Measurements from ENCODE around the gene DEDD2. TPM values are rescaled to one million over a fixed set of nuclear protein-coding genes. Genes with fewer than 3 reads are reported as not detected.
A peak's percentile ranks its signal among the peaks of the same experiment; 100 is the strongest.

Gene DEDD2
- total RNA-seq, 1 experiment from 2014 or later = 43.8 TPM

GRCh38 chr19:42248270-42249148 is 31.0 kb upstream of the DEDD2 start:
- no peak for DNase-seq (ENCODE audit: low read depth)

DNA sequence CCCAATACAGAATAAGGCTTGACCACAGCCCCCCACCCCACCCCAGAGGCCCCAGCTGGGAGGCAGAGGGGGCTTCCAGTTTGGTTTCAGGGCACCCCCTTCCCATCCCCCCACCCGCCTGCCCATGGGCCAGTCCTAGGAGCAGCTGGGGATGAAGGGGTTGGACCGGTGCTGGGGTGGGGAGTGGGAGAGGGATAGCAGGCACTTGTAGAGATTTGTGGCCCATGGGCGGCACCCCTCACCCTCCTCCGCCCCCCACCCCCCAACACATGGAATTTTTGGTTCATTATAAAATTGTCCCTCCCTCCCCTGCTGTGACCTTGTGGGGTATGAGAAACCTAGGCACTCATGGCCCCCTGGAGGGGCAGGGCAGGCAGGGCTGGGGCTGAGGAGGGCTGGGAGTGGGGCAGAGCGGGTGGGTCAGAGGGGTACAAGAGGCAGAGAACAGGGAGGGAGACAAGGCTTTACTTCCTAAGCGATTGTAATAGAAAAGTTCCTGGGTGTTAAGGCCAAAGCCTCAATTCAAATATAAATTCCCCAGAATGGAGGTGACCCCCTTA is 30.2 kb upstream of the DEDD2 start:
- DNase-seq (ENCODE audit: low read depth) = no peak

- DNase-seq (ENCODE audit: low read depth) = no peak
These were observed 29.6 kb upstream of the DEDD2 start for GRCh38 chr19:42246922-42247639.

DNA sequence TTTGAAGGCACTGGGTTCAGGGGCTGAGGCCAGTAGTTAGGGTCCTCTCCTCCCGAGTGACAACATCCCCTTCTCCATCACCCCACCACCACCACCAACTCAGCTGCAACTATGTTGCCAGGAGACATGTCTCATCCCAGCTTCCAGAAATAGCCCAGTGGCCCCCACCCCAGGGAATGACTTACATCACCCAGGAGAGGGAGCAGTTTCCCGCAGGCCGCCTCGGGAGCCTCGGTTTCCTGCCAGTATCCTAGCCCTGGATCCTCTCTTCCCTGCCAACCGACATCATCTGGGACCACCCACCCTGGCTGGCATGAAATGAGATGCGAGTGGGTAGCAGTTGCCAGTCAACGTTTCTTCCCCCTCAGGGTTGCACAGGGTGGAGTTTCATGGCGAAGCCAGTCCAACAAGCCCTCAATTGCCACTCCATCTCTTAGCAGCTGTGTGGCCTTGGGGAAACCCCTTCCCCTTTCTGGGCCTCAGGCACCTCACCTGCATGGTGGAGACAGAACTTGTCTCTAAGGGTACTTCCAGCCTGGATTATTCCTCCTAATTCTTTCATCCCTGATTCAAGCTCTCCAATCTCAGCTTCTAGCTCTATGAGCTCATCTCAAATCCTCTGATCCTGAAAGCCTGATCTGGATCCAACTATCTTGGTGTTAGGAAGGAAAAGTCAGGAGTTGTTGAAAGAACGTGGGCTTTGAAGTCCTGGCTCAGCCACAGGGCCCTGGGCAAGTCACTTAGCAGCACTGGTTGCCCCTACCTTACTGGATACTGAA is 28.9 kb upstream of the DEDD2 start:
- peak; percentile 76 for DNase-seq (ENCODE audit: low read depth)

DNA sequence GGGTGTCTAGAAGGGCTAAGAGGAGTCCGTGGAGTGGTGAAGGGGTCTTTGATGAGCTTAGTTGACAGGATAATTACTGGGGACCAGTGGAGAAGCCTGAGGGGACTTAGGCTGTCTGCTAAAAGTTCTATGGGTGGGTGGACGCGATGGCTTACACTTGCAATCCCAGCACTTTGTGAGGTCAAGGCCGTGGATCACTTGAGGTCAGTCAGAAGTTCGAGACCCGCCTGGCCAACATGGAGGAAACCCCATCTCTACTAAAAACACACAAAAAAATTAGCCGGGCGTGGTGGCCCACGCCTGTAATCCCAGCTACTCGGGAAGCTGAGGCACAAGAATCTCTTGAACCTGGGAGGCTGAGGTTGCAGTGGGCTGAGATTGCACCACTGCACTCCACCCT is 27.8 kb upstream of the DEDD2 start:
- DNase-seq (ENCODE audit: low read depth) = no peak

DNA sequence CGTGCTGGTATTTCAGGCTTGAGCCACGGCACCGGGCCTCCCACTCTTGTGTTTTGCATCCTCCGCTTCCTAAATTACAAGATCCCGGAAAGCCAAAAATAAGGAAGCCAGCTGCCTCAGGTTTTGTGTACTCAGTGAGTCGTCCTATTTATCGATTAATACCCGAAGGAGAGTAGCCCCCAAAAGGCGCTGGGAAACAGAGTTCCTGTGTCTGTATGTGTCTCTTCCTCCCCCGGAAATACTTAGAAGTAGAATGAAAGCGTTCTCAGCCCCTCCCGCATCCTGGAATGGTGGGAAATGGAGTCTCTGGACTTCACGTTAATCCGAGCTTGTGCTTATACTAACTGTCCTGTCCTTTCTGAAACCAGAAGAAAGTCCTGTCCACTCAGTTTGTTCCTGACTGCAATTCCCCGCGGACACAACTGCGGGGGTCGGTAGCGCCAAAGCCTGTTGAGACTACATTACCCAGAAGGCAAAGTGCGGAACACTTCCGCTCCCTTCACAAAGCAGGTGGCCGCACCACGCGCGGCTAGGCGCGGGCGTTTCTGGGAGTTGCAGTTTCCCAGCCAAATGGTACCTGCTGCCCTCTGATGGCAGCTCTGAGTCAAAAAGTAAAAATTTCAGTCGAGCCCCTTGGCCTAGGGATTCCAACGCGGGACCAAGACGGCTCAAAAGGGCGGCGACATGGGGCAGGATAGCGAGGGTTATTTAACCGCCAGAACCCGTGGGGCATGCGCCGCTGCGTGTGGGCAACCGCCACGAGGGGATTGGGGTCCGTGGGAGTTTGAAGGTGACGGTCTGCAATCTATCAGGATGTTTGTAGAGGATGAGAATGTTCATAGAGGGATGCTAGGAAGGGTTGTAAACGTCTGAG is 27.1 kb upstream of the DEDD2 start:
- peak; percentile 95 for DNase-seq (ENCODE audit: low read depth)

DNA sequence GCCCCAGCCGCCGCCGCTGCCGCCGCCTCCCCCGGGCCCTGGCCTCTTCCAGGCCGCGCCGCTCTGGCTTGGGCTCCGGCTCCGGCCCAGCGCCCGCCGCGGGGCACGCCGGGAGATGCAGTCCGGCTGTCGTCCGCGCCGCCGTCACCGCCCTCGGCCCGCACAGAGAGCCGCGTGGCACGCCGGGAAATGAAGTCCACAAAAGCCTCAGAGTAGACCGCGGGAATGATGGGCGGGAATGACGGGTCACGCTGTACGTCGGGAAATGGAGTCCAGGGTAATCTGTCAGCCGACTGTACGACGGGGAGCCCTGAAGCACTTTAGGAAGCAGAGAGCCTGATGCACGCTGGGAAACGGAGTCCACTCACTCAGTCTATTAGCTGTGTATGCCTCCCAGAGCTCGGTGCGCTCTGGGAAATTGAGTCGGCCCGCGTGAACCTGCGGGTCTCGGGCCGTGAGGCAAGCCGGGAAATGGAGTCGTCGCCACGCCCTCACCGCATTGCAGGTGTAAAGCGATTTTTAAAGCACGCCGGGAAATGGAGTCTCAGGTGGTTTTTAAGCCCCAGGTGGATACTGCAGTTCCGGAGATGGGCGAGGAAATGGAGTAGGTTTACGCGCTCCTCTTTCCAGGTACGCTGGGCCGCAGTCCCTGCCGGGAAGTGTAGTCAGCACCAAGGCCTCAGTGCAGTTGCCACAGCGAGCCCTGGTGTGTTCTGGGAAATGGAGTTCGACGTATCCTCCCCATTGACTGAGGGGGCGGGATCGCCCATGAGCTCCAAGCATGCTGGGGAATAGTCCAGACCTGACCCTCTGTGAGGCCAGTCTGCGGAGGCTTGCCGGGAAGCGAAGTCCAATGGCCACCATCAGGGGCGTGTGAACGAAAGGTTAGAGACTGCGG is 25.3 kb upstream of the DEDD2 start, which contains the start of gene GSK3A:
Gene GSK3A, minus strand, starts transcription at position 91 of the 898 bp plus-strand sequence. CDS start 137 bp downstream, outside the sequence.
- DNase-seq (ENCODE audit: low read depth) = peak; percentile 99

DNA sequence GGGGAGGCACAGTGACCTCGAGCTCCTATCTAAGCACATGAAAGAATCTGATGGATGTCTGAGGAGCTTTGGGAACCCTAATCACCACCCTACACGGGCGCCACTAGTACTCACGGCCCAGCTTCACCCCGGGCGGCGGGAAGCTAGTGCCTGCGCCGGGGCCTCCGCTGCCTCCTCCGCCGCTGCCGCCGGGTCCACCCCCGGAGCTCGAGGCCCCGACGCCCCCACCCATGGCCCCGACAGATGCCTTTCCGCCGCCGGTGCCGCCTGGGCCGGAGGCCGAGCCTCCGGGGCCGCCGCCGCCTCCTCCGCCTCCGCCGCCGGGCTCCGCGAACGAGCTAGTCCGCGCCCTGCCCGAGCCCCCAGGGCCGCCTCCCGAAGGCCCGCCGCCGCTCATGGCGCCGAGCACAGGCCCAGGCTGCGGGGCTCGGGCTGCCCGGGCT is 24.6 kb upstream of the DEDD2 start:
- no peak for DNase-seq (ENCODE audit: low read depth)

GRCh38 chr19:42241279-42241678 is 23.8 kb upstream of the DEDD2 start:
- no peak for DNase-seq (ENCODE audit: low read depth)

- DNase-seq (ENCODE audit: low read depth) = no peak
These were observed 22.2 kb upstream of the DEDD2 start for GRCh38 chr19:42239544-42240220.

DNA sequence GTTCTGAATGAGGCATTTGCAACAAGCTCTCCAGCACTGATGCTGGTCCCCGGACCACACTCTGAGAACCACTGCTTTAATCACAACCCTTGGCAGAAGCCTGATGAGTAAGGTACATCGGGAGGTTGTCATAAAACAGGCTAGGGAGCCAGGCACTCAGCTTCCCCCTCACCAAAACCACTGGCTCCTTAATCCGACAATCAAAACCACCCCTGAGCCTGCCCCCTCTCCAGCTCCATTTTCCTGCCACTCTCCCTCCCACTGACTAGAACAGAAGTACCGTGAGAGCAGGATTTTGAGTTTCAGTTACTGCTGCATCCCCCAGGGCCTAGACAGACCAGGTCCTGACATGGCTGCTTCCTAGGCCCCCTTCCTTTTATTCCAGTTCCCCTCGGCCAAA is 17.7 kb upstream of the DEDD2 start:
- no peak for DNase-seq (ENCODE audit: low read depth)

DNA sequence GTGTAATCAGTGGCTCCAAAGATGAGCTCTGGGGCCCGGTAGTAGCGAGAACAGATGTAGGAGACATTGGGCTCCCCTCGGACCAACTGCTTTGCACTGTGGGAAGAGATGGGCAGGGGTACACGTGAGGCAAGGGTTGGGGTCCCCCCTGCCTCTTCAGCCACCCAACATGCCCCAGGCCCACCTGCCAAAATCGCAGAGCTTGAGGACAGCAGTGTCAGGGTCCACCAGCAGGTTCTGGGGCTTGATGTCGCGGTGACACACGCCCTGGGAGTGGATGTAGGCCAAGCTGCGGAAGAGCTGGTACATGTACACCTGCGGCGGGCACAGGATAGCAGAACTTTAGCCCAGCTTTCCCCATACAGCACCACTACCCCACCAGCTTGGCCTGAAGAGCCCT is 16.9 kb upstream of the DEDD2 start:
- no peak for DNase-seq (ENCODE audit: low read depth)

DNA sequence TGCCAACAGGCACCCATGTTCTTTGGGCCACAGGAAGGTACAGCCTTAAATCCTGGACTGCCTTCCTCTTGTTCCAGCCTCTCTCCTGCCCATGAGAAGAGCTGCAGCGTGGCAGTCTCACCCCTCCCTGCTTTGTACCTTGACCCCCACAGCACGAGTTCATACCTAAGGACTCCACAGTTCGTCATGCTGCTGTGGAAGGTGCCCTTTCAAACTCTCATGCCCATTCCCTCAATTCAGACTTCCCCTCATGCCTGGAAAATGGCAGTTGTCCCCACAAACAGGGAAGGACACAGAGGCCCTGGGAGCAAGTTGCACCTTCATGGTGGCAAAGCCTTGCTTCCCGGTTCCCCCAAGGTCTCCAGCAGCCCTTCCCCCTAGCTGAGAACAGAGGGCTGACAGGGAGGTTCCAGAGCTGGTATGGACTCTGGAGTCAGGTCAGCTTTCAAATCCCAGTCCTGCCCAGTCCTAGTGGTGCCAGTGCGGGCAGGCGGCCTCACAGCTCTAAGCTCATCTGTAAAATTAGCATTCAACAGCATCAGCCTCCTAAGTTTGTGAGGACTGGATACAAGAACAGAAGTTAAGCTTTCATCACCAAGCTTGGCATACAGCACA is 16.3 kb upstream of the DEDD2 start:
- no peak for DNase-seq (ENCODE audit: low read depth)

DNA sequence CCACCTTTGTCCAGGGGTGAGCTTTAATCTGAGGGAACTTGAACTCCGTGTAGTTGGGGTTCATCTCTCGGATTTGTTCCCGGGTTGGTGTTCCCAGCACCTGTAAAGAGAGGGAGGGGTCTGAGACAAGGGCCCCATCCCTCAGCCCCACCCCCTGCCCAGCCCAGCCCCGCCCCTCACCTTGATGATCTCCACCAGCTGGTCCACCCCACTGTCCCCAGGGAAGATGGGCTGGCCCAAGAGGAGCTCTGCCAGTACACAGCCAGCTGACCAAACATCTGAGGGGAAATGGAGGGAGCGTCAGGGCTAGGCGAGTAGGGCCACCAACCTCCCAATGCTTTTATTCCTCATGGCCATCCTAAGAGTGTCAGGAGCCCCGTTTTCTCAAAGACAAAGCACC is 15.6 kb upstream of the DEDD2 start:
- no peak for DNase-seq (ENCODE audit: low read depth)

DNA sequence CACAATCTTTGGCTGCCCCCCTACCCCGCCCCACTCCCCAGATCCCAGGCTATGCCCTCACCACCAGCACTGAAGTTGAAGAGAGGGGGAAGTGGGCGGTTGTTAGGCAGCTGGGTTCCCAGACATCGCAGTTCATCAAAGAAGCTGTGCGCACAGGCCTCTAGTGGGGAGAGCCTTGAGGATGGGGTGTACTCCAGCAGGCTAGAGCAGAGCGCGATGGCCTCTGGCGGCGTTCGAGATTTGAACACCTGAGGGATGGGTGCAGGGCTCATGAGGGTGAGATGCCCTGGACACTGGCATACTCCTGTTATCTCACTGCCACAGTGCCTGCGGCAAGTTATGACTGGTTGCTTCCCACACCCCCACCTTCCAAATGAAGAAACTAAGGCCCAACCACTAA is 15.0 kb upstream of the DEDD2 start:
- DNase-seq (ENCODE audit: low read depth) = no peak

DNA sequence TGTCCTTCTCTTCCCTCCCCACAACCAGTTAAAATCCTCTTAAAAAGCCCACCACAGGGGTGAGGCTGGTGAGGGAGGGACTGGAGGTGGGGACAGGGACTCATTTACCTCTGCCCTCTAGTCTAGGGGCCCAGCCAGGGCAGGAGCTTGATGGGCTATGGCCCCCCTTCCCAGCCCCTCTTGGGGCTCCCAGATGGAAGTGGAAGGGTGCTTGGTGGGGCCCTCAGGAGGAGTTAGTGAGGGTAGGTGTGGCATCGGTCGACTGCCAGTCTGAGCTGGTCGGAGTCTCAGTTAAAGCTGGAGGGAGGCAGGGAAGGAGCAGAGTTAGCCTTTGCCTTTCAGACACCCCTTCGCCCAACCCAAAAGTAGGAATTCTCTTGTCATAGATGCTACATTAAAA is 13.1 kb upstream of the DEDD2 start:
- no peak for DNase-seq (ENCODE audit: low read depth)

- DNase-seq (ENCODE audit: low read depth) = no peak
These were observed 12.4 kb upstream of the DEDD2 start for GRCh38 chr19:42229855-42230351.

DNA sequence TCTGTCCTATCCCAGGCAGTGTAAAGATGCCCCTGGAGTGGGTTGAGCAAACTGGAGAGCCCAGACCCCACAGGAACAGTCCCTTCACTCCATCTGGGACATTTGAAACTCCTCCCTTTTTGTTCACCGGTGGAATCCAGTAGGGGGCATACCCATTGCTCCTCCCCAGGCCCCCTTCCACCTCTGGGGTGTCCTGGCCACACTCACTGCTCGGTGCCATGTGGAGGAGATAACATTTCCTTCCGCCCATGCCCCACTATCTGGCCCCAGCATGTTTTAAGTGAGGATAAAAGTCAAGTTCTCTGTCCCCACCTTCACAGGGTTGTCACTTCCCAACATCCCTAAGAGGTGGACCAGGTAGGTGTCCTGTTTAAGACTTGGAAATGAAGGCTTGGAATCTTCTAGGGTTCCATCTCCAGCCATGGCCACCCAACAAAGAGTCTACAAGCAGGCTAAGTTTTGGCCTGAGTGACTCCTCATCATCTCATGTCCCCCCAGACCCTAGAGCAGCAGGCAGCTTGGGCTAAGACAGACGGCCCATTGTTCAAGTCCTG is 11.9 kb upstream of the DEDD2 start:
- DNase-seq (ENCODE audit: low read depth) = no peak
